K562 (cell line): ENCODE data around the gene RBMS3. TPM values are rescaled to one million over a fixed set of nuclear protein-coding genes. Genes with fewer than 3 reads are reported as not detected.

Experiments
- ATAC-seq: fragments of 200-7000 bp; cut with Tn5 transposase; 3 replicates; pipeline ENCODE4 v1.9.1; 2020; ENCODE audit warnings: moderate library complexity
- BruUV-seq: library from RNA; stranded (reverse); fragments of 400-500 nt; replicated peaks from 2 replicates; lab custom pipeline; 2021; lab: Mats Ljungman, UMichigan
- CTCF ChIA-PET: fragments of 300-600 bp; formaldehyde crosslinking; extraction: SDS; loops from one replicate; lab custom pipeline; 2021; ENCODE audit warnings: low intra/inter-chr PET ratio; lab: Yijun Ruan, JAX
- POLR2A ChIA-PET: fragments of 300-600, 350-650 bp; sonication (Branson Sonifier 250); formaldehyde crosslinking; extraction: SDS; loops from one replicate; lab custom pipeline; 2021; ENCODE audit warnings: antibody characterized with exemption, inconsistent platforms; lab: Yijun Ruan, JAX
- DNase-seq, 4 experiments: peaks; one replicate each; pipeline versions ENCODE4 v3.0.0 to v3.0.0-alpha.2; 2011 to 2018; ENCODE audit warnings: low spot score in 3 of 4, mixed read lengths in 3 of 4; ENCODE audit errors: extremely low read depth in 1 of 4
- FAIRE-seq: peaks from 2 replicates; lab custom pipeline; 2011; peaks lifted over from hg19 to GRCh38; lab: Jason Lieb, UNC
- H2AFZ ChIP-seq: 2 replicates; pipeline ENCODE4 v1.6.0; 2011; ENCODE audit warnings: low read depth, low read length, control low read depth, inconsistent platforms
- H3K27ac ChIP-seq: fragments of 200-600 bp; 3 replicates; pipeline ENCODE4 v1.8.0; 2011; ENCODE audit warnings: low read depth, mild to moderate bottlenecking, control low read depth, inconsistent platforms, low read length, moderate library complexity, mixed read lengths; ENCODE audit errors: extremely low read depth
- H3K27me3 ChIP-seq, 2 experiments: fragments of 300-600 bp in 1 of 2; 2 replicates in 1 of 2; 3 replicates in 1 of 2; pipeline versions ENCODE4 v1.6.0 to v1.8.0; 2011; ENCODE audit warnings: inconsistent platforms in 2 of 2, low read length in 2 of 2, mild to moderate bottlenecking in 1 of 2, mixed read lengths in 1 of 2, moderate library complexity in 1 of 2; ENCODE audit not compliant: control insufficient read depth in 2 of 2, insufficient read depth in 2 of 2
- H3K36me3 ChIP-seq: fragments of 300-600 bp; 3 replicates; pipeline ENCODE4 v1.8.0; 2011; ENCODE audit warnings: mild to moderate bottlenecking, low read length, inconsistent platforms; ENCODE audit not compliant: control insufficient read depth, insufficient read depth
- H3K4me1 ChIP-seq, 2 experiments: fragments of 200-600 bp in 1 of 2; replicated peaks in 1 of 2; 2 replicates in 1 of 2; 3 replicates in 1 of 2; pipeline versions ENCODE4 v1.5.1 to v1.8.0; 2011; ENCODE audit warnings: inconsistent platforms in 2 of 2, low read length in 2 of 2, mild to moderate bottlenecking in 1 of 2, mixed read lengths in 1 of 2, moderate library complexity in 1 of 2; ENCODE audit not compliant: control insufficient read depth in 2 of 2, insufficient read depth in 2 of 2
- H3K4me2 ChIP-seq: 2 replicates; pipeline ENCODE4 v1.6.1; 2011; ENCODE audit warnings: low read length, control low read depth, inconsistent platforms, mixed read lengths; ENCODE audit not compliant: insufficient read depth
- H3K4me3 ChIP-seq: fragments of 200-600 bp; sonication (generic), shearing (Covaris generic); 2 replicates; pipeline ENCODE4 v1.5.1; 2016; ENCODE audit warnings: control low read depth, inconsistent platforms
- H3K79me2 ChIP-seq: fragments of 200-600 bp; 3 replicates; pipeline ENCODE4 v1.8.0; 2011; ENCODE audit warnings: low read length, inconsistent platforms; ENCODE audit not compliant: control insufficient read depth, insufficient read depth
- H3K9ac ChIP-seq, 2 experiments: 2 replicates each; pipeline versions ENCODE4 v1.6.0 to v1.6.1; 2011; ENCODE audit warnings: low read depth in 2 of 2, low read length in 2 of 2, control low read depth in 1 of 2, inconsistent platforms in 1 of 2, mild to moderate bottlenecking in 1 of 2, mixed read lengths in 1 of 2; ENCODE audit not compliant: insufficient read depth in 1 of 2
- H3K9me1 ChIP-seq: one replicate; pipeline ENCODE4 v1.6.0; 2011; ENCODE audit warnings: inconsistent platforms, mild to moderate bottlenecking, low read length, moderate library complexity; ENCODE audit not compliant: control insufficient read depth, insufficient read depth
- H3K9me3 ChIP-seq: replicated peaks from 2 replicates; pipeline ENCODE4 v1.5.1; 2011; ENCODE audit warnings: low read depth, low read length, inconsistent platforms; ENCODE audit not compliant: control insufficient read depth, insufficient read depth
- H4K20me1 ChIP-seq: replicated peaks from 2 replicates; pipeline ENCODE4 v1.6.1; 2011; ENCODE audit warnings: low read length, inconsistent platforms, mixed read lengths; ENCODE audit not compliant: control insufficient read depth, insufficient read depth
- CBFA2T3 ChIP-seq: fragments of 450-650 bp; IDR thresholded peaks from 2 replicates; pipeline ENCODE4 v1.6.1; 2017
- GATA2 ChIP-seq: sonication (generic); formaldehyde crosslinking; IDR thresholded peaks from 2 replicates; pipeline ENCODE4 v1.4.0; 2020; ENCODE audit warnings: mild to moderate bottlenecking, missing genetic modification reagents
- MAFK ChIP-seq: IDR thresholded peaks from 2 replicates; pipeline ENCODE4 v1.6.1; 2011; ENCODE audit warnings: low read length, improper control_type of control experiment
- MCM3 ChIP-seq: fragments of 450-650 bp; IDR thresholded peaks from 2 replicates; pipeline ENCODE4 v1.6.1; 2016
- NFIX ChIP-seq: fragments of 250-450 bp; sonication (Bioruptor Pico); IDR thresholded peaks from 2 replicates; pipeline ENCODE4 v1.4.0; 2020; ENCODE audit warnings: low read depth, mild to moderate bottlenecking, moderate library complexity
- PATZ1 ChIP-seq: fragments of 250-450 bp; sonication (Bioruptor Pico); IDR thresholded peaks from 2 replicates; pipeline ENCODE4 v1.5.0; 2020; ENCODE audit warnings: mild to moderate bottlenecking, borderline replicate concordance
- PCBP1 ChIP-seq: fragments of 200-400 bp; formaldehyde crosslinking; IDR thresholded peaks from 2 replicates; pipeline ENCODE4 v1.6.1; 2018; ENCODE audit warnings: mild to moderate bottlenecking, low read depth, low read length; ENCODE audit not compliant: poor library complexity, severe bottlenecking
- POLR2G ChIP-seq: fragments of 200-400 bp; formaldehyde crosslinking; IDR thresholded peaks from 2 replicates; pipeline ENCODE4 v1.6.1; 2017; ENCODE audit warnings: low read depth, mild to moderate bottlenecking, antibody characterized with exemption, low read length, moderate library complexity
- PTRF ChIP-seq: fragments of 450-650 bp; IDR thresholded peaks from 2 replicates; pipeline ENCODE4 v1.6.1; 2016; ENCODE audit warnings: mild to moderate bottlenecking, missing genetic modification characterization, missing compliant biosample characterization
- SNAPC5 ChIP-seq: fragments of 250-450 bp; sonication (Bioruptor Pico); IDR thresholded peaks from 2 replicates; pipeline ENCODE4 v1.8.0; 2021; ENCODE audit warnings: moderate library complexity, mild to moderate bottlenecking, inconsistent platforms
- THAP12 ChIP-seq: fragments of 250-450 bp; sonication (Bioruptor Pico); IDR thresholded peaks from 2 replicates; pipeline ENCODE4 v1.9.0; 2021; ENCODE audit warnings: mild to moderate bottlenecking, inconsistent platforms
- ZBTB1 ChIP-seq: sonication (generic); formaldehyde crosslinking; IDR thresholded peaks from 2 replicates; pipeline ENCODE4 v1.8.1; 2023; ENCODE audit warnings: missing genetic modification reagents, low read depth, mild to moderate bottlenecking, borderline replicate concordance
- ZBTB49 ChIP-seq: sonication (generic); formaldehyde crosslinking; IDR thresholded peaks from 2 replicates; pipeline ENCODE4 v1.8.0; 2022; ENCODE audit warnings: missing genetic modification reagents, mild to moderate bottlenecking, borderline replicate concordance
- ZFPM2 ChIP-seq: fragments of 250-450 bp; sonication (Bioruptor Pico); IDR thresholded peaks from 2 replicates; pipeline ENCODE4 v1.5.1; 2022; ENCODE audit warnings: mild to moderate bottlenecking
- ZNF431 ChIP-seq: sonication (generic); formaldehyde crosslinking; IDR thresholded peaks from 2 replicates; pipeline ENCODE4 v1.8.0; 2022; ENCODE audit warnings: mild to moderate bottlenecking, missing genetic modification reagents
- WGBS: fragments of 100-300 bp; shearing (Covaris generic); methylation state at CpG from one replicate; pipeline ENCODE4 v1.1.6; 2016; ENCODE audit warnings: low coverage, mixed read lengths; ENCODE audit not compliant: insufficient coverage; ENCODE audit errors: missing lambda C conversion rate; 5-methylcytosine and 5-hydroxymethylcytosine counted together
- in situ Hi-C: fragments of 300-500 bp; cut with MboI; formaldehyde crosslinking; loops from 4 replicates; pipeline ENCODE4 v1.15.0; 2018; ENCODE audit warnings: inconsistent platforms, mixed read lengths
- intact Hi-C: fragments of 100-400 bp; cut with micrococcal nuclease; formaldehyde crosslinking; loops from 2 replicates; pipeline ENCODE4 v1.14.2; 2022
- polyA plus RNA-seq, 8 experiments: library from polyadenylated mRNA; depleted of rRNA in 4 of 8; stranded (reverse) in 5 of 8; unstranded in 3 of 8; fragments of >200 nt; fragmentation: Nextera tagmentation in 2 of 8; fragmentation: Illumina TruSeq in 1 of 8; extraction: Ambion mirVana in 2 of 8; extraction: Trizol in 1 of 8; gene quantifications; 2 replicates each; pipeline versions ENCODE4 v1.2.1 to v1.2.3, GENCODE V29; 2011 to 2014; ENCODE audit warnings: inconsistent platforms in 1 of 8, missing spikeins in 1 of 8
- total RNA-seq, 7 experiments: library from RNA; depleted of rRNA in 6 of 7; stranded (reverse); fragments of >200 nt in 6 of 7; fragmentation: Illumina TruSeq in 2 of 7; extraction: Trizol in 2 of 7; gene quantifications; 2 replicates each; pipeline versions ENCODE4 v1.2.1 to v1.2.3, GENCODE V29; 2011 to 2021; ENCODE audit warnings: low replicate concordance in 1 of 7

The RBMS3 gene
- total and polyA plus RNA-seq, 9 of the 15 experiments (the other 6 are each of a cell fraction or from before 2014, with no cell fraction given) = 0.20 TPM; not detected in 8

- H3K4me3 ChIP-seq = no peak overlapping the region
- BruUV-seq = no TSS peak
- intact Hi-C loops (no loop called here), in situ Hi-C loops (no loop called here)
- WGBS = 0% methylated on average over 5 of the region's 5 CpGs
- H3K27ac ChIP-seq = no peak overlapping the region
- no peaks in the 10 kb centered on the region for H3K4me1 ChIP-seq
- no peaks in the 10 kb centered on the region for H3K79me2 ChIP-seq
- FAIRE-seq (no peak), ATAC-seq (no peak), DNase-seq (no peak)
- no peak overlapping the region for H3K4me2 ChIP-seq
- no peaks in the 10 kb centered on the region for H3K9me1 ChIP-seq
- POLR2A ChIA-PET = no interaction called here
- H3K9ac ChIP-seq = no peak overlapping the region
- CTCF ChIA-PET = no interaction called here
- no peak overlapping the region for H2AFZ ChIP-seq
- H3K9me3 ChIP-seq = no peaks in the 10 kb centered on the region; the same call in 1 of the 2 replicates
- H4K20me1 ChIP-seq = no peaks in the 10 kb centered on the region
- H3K36me3 ChIP-seq = no peaks in the 10 kb centered on the region
- no peaks in the 10 kb centered on the region for H3K27me3 ChIP-seq
- no peak for TF ChIP-seq GATA2 (CRISPR knock-in tag)
- TF ChIP-seq SNAPC5 (CRISPR knock-in tag) = no peak
- TF ChIP-seq MAFK = no peak
- no peak for TF ChIP-seq PTRF (tag)
- TF ChIP-seq NFIX (CRISPR knock-in tag) = no peak
- TF ChIP-seq MCM3 = no peak
- TF ChIP-seq THAP12 = no peak
- no peak for TF ChIP-seq ZFPM2 (CRISPR knock-in tag)
- no peak for TF ChIP-seq PCBP1
- no peak for TF ChIP-seq PATZ1
- no peak for TF ChIP-seq ZBTB1 (CRISPR knock-in tag)
- TF ChIP-seq CBFA2T3 = no peak
- no peak for TF ChIP-seq ZBTB49 (CRISPR knock-in tag)
- no peak for TF ChIP-seq ZNF431 (CRISPR knock-in tag)
- no peak for TF ChIP-seq POLR2G
Measured at GRCh38 chr3:29385046-29385830, 104.4 kb downstream of the RBMS3 start.
